Measurements from ENCODE around the gene OR10V1.

The OR10V1 gene

DNA sequence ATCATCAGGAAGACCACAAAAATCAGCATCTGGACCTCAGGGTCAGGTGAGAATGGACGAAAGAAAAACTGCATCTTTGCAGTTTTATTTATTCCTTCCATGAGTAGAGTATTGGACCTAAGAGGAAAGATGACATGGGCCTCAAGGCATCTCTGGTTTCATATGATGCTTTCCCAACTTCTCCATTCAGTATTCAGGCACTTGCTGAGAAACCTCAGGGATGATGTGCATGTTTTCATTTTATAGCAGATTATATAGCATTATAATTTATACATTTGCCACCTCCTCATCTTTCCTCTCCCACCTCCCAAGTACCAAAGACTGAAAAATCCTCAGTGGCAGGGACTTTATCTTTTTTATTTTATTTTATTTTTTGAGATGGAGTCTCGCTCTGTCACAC lies at the start of gene OR10V1:
Gene OR10V1, minus strand, starts transcription at position 101 of the 400 bp plus-strand sequence. Its CDS starts 0 bp downstream, at position 101.
- DNase-seq (ENCODE audit: low spot score) = no peak

DNA sequence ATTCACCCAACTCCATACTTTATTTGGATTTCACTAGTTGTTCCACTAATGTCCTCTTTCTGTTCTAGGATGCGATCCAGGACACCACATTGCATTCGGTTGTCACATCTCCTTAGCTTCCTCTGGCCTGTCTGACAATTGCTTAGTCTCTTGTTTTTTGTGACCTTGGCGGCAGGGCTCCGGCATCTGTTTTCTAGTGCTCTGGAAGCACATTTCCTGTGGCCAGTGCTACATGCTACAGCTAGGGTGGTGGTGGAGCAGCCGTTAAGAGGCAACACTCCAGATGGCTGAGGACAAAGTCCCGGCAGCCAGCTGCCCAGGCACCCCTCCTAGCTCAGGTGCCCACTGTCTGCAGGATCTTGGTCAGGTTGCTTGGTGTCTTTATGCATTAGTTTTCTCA lies 48.3 kb upstream of the OR10V1 start:
- DNase-seq (ENCODE audit: low spot score) = no peak

- no peak for DNase-seq (ENCODE audit: low spot score)
These were observed 47.1 kb upstream of the OR10V1 start for GRCh38 chr11:59760771-59761170.

DNA sequence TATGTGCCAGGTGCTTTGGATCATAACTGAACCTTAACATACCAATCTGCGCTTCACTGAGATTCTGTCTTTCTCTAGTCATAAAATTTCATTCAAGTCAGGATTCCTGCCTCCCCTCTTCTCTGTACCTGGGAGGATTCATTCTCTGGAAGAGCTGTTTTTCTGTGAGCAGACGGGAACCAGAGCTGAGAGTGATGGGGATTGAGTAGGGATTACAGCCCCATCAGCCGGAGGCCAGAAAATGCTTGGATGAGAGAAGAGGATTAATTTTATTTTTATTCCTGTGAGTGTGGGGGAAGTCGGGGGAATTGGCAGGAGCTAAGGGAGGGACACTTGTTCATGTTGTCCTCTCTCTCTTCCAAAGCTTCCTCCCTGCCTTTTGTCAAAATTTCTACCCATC lies 46.3 kb upstream of the OR10V1 start:
- no peak for DNase-seq (ENCODE audit: low spot score)

DNA sequence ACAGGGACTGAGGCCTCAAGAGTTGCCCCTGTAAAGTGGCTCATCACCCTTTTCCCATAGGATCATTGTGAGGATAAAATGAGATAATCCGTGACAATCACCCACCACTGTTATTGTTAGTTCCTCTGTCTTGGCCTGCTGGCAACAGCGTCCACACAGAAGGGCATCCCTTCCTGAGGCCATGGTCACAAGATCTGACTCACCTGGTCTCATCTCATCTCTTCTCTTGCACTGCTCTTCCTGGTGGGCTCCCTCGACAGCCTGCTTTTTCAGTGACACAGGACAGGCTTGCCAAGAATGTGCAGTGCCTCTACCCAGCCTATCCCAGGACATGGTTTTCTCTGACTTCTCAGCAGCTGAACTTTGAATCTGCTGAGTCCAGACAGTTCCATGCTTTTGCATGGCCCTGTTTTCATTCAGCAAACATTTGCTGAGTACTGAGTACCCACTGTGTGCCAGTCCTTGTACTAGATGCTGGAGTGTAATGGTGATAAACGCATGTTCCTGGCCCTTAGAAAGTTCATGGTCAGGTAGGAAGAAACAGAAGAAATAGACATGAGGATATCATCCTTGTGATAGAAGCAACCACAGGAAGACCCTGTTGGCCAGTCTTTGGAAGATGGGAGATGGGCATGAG lies 44.9 kb upstream of the OR10V1 start:
- no peak for DNase-seq (ENCODE audit: low spot score)

GRCh38 chr11:59756845-59757244 lies 43.2 kb upstream of the OR10V1 start:
- DNase-seq (ENCODE audit: low spot score) = no peak

GRCh38 chr11:59756558-59756840 lies 42.9 kb upstream of the OR10V1 start:
- DNase-seq (ENCODE audit: low spot score) = no peak

DNA sequence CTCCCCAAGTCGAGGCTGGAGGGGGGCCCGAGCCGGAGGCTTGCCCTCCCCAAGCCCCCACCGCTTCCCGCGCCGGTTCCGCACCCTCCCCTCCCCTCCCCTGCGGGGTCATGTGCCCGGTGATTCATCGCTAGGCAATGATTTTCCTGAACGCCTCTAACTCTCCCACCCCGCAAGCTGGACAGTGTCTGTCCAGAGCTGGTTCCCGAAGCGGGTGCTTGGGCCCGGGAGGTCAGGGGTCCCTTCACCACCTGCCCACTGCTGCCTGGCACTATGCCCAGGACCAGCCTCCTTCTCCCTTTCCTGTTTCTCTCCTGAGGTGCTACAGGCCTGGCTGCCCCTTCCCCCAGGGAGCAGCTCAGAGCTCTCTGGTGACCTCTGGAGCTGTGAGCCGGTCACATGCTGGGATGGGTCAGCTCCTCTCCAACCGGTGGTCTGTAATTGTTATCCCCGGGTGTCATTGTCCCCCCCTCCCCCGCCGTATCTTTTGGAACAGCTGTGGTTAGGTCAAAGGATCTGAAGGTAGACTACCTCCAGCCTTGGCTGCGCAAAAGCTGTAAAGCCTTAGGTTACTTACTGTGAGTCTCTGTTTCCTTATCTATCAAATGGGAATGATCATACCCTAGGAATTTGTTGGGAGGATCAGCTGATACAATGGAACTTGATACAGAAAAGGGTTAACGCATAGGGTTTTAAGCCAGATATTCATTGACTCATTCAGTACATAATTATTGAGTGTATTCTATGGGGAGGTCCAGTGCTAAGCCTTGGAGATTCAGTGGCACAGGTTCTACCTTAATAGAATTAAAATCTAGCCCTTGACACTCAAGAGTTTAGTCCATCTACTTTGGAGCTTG lies 42.3 kb upstream of the OR10V1 start:
- peak; percentile 69 for DNase-seq (ENCODE audit: low spot score)

- peak; percentile 66 for DNase-seq (ENCODE audit: low spot score)
These were observed 41.4 kb upstream of the OR10V1 start, which contains the start of gene STX3 for GRCh38 chr11:59754859-59755700. TSS of gene STX3 (plus strand) at chr11:59755376. CDS start at chr11:59755606, 230 bp downstream.

DNA sequence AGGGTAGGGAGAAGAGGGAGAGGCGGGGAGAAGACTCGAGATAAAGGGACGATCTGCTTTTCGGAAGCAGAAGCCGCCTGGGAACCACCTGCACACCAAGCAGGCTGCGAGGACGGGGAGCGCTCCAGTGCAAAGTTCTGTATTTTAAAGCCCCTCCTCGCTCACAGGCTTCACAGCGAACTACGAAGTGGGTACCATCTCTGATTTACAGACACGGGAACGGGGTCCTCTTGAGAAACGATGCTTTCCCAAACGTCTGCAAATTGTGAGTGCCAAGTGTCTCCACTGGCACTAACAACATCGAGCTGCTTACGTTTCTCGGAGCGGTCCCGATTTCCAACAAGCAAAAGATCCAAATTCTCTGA lies 40.8 kb upstream of the OR10V1 start:
- no peak for DNase-seq (ENCODE audit: low spot score)

- DNase-seq (ENCODE audit: low spot score) = peak; percentile 83
These were observed 40.2 kb upstream of the OR10V1 start for GRCh38 chr11:59753650-59754493.

DNA sequence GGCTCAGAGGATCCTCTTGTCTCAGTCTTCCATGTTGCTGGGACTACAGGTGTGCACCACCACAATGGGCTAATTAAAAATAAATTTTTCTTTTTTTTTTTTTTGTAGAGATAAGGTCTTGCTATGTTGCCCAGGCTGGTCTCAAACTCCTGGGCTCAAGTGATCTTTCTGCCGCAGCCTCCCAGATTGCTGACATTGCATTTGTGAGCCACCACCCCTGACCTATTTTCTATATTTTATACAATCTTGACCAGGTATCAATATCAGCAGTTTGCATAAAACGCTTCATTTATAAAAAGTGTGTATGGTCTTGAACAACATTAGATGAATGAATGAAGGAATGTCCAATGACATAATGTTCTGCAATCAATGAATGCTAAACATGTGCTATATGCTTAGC lies 32.5 kb upstream of the OR10V1 start:
- DNase-seq (ENCODE audit: low spot score) = no peak

- no peak for DNase-seq (ENCODE audit: low spot score)
These were observed 17.4 kb upstream of the OR10V1 start for GRCh38 chr11:59730896-59731565.

DNA sequence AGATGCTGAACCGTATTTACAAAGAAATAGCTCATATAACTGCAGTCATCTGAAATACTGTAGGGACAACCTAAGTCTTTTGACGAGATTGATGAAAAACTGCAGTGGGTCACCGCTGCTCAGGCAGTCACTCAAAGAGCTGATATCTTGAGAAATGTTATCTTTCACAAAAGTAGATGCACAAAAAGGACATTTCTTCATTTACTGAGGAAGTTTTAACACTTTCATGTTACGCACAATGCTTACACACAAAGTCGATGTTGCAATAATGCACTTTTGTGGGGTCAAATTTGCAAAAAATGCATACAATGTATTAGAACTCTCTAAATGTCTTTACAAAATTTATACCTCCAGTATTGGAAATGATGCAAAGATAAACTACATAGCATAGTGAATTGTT lies 16.2 kb upstream of the OR10V1 start:
- DNase-seq (ENCODE audit: low spot score) = no peak

DNA sequence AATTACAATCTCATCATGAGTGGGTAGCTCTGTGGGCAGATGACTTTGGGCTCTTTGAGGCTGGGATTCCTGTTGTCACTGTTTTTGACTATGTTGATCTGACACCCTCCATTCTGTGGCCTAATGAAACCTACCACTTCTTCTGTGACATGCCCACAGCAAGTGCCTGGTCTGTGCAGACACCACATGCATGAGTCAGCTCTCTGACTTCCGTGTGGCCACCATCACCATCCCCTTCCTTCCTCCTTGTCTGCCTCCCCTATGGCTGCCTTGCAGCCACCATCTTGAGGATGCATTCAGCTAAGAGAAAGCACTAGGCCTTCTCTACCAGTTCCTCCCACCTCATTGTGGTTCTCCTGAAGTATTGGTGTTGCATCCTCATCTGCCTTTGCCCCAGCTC lies 15.3 kb upstream of the OR10V1 start:
- DNase-seq (ENCODE audit: low spot score) = no peak

DNA sequence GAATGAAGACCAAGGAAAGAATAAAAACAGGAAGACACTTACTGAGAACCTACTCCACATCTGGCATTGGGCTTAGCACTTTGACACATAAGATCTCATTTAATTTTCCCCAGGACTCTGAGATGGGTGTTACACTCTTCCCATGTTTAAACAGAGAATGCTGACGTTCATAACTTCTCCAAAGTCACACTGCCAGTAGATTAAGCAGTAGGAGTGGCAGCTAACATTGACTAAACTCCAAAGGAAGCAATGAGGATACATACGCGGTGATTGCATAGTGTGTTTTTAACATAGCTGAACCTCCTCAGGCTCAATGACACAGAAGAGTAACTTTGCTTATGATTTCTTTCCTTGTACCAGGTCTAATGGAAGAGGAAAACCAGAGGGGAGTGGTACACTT lies 14.5 kb upstream of the OR10V1 start:
- DNase-seq (ENCODE audit: low spot score) = no peak

- no peak for DNase-seq (ENCODE audit: low spot score)
These were observed 13.8 kb upstream of the OR10V1 start for GRCh38 chr11:59727426-59727825.

DNA sequence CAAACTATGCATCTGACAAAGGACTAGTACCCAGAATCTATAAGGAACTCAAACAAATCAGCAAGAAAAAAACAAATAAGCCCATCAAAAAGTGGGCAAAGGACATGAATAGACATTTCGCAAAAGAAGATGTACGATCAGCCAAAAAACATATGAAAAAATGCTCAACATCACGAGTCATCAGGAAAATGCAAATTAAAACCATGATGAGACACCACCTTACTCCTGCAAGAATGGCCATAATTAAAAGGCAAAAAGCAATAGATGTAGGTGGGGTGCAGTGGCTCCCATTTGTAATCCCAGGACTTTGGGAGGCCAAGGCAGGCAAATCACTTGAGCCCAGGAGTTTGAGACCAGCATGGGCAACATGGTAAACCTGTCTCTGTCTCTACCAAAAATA lies 10.4 kb upstream of the OR10V1 start:
- no peak for DNase-seq (ENCODE audit: low spot score)

DNA sequence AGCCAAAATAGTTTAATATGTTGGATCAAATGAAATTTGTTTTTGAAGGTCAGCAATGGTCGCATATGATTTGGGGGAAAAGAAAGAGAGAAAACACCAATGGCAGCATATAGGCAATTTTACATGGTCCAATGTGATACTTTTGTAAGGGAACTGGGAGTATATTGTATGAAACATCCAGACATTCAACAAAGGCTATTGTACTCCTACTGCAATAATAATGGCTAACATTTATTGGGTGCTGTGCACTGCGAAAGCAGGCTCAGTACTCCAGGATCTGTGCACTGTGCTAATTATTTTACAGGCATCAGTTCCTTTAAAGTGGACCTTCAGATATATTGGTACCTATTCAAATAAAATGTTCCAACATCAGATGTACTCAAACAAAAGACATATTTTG lies 5.9 kb upstream of the OR10V1 start:
- DNase-seq (ENCODE audit: low spot score) = no peak

GRCh38 chr11:59716051-59716450 lies 2.4 kb upstream of the OR10V1 start:
- no peak for DNase-seq (ENCODE audit: low spot score)

DNA sequence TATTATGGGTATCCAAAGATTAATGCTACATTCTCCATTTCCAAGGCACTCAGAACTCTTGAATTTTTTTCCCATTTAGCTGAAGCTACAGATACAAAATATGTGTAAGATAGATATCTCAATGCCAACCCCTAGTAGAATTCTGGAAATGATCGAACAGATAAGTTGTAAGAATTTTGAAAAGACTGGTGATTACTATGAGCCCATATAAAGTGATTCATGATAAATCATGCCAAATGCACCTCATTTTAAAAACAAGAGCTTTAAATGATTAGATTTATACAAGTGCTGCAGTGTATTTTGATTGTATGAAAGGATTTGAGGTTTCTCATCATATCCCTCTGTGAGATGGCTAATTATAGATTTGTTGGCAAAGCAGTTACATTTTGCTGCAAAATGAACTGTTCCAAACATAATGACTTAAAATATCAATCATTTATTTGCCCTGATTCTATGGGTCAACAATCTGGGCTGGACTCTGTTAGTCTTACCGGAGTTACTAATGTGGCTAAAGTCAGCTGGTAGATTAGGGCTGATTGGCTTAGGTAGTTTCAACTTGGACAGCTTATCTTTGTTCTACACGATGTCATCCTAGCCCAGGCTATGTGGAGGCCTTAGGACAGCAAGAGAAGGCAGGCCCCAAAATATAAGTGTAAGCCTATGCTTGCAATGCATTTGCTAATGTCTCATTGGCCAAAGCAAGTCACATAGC lies 3.4 kb downstream of the OR10V1 start:
- DNase-seq (ENCODE audit: low spot score) = no peak
